Osteocyte (in vitro differentiated cells): ENCODE results near the gene CALD1. TPM values are rescaled to one million over a fixed set of nuclear protein-coding genes. Genes with fewer than 3 reads are reported as not detected.
A peak's percentile ranks its signal among the peaks of the same experiment; 100 is the strongest.

Experiments
- DNase-seq: peaks from one replicate; pipeline ENCODE4 v3.0.0; 2021; ENCODE audit warnings: mixed read lengths; ENCODE audit not compliant: unreplicated experiment; ENCODE audit errors: extremely low spot score
- H3K27ac Mint-ChIP-seq: one replicate; pipeline ENCODE4 v1.8.0; 2021; ENCODE audit warnings: mild to moderate bottlenecking, mixed read lengths; ENCODE audit not compliant: unreplicated experiment
- H3K27me3 Mint-ChIP-seq: one replicate; pipeline ENCODE4 v1.8.0; 2021; ENCODE audit warnings: mixed read lengths; ENCODE audit not compliant: unreplicated experiment
- H3K36me3 Mint-ChIP-seq: one replicate; pipeline ENCODE4 v1.8.0; 2021; ENCODE audit warnings: mixed read lengths; ENCODE audit not compliant: unreplicated experiment
- H3K4me1 Mint-ChIP-seq: one replicate; pipeline ENCODE4 v1.8.0; 2021; ENCODE audit warnings: mixed read lengths; ENCODE audit not compliant: unreplicated experiment
- H3K4me3 Mint-ChIP-seq: one replicate; pipeline ENCODE4 v1.8.0; 2021; ENCODE audit warnings: mild to moderate bottlenecking, moderate library complexity, mixed read lengths; ENCODE audit not compliant: unreplicated experiment
- H3K9me3 Mint-ChIP-seq: one replicate; pipeline ENCODE4 v1.8.0; 2021; ENCODE audit warnings: mixed read lengths; ENCODE audit not compliant: unreplicated experiment
- total RNA-seq: library from RNA; stranded (reverse); gene quantifications from 2 replicates; pipeline ENCODE4 v1.2.1, GENCODE V29; 2021
- TF ChIP-seq, protein P1 (sequence below): fragments of 200-600 bp; sonication (generic); IDR thresholded peaks from 2 replicates; pipeline ENCODE4 v1.5.0; 2021; ENCODE audit warnings: antibody characterized with exemption, mild to moderate bottlenecking, moderate library complexity

Gene CALD1
- total RNA-seq, 1 donor from 2014 or later, result 807 TPM

DNA sequence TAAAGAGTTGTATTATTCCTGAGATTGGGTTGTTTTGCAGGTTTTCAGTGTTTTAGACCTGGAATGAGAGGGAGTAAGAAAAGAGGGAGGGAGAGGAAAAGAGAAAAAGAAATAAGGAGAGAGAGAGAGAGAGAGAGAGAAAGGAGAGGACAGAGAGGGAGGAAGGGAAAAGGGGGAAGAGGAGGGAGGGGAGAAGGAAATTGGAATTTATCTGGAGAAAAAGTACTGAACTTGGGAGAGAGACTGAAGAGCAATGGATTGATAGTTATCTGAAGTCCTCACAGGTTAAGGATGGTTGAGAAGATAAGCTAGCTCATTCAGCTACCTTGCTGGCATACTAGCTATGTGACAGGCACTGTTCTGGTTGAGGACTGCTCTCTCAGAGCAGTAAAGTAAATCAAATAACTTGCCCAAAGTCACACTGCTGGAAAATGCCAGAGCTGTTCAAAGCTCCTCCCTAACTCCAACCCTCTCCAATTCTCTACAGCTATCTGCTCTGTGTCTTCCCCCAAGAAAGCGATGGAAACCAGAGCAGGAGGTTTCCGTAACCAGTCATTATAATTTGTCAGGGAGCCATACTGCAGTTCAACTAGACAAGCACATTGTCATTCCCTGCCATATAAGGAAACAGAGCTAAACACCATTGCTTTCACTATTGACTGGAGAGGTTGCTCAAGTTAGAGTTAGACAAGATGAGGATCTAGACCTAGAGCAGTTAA is 10.7 kb downstream of the CALD1 start:
- Mint-ChIP-seq H3K4me1 (peaks cover 83% of the 10 kb centered on the region), H3K36me3 (peaks cover 43% of the 10 kb centered on the region), H3K4me3 (peak overlapping the region; percentile 39), H3K27ac (peak overlapping the region; percentile 77), H3K27me3 (no peaks in the 10 kb centered on the region), H3K9me3 (no peaks in the 10 kb centered on the region)
- no peak for DNase-seq
- TF ChIP-seq, protein P1, sequence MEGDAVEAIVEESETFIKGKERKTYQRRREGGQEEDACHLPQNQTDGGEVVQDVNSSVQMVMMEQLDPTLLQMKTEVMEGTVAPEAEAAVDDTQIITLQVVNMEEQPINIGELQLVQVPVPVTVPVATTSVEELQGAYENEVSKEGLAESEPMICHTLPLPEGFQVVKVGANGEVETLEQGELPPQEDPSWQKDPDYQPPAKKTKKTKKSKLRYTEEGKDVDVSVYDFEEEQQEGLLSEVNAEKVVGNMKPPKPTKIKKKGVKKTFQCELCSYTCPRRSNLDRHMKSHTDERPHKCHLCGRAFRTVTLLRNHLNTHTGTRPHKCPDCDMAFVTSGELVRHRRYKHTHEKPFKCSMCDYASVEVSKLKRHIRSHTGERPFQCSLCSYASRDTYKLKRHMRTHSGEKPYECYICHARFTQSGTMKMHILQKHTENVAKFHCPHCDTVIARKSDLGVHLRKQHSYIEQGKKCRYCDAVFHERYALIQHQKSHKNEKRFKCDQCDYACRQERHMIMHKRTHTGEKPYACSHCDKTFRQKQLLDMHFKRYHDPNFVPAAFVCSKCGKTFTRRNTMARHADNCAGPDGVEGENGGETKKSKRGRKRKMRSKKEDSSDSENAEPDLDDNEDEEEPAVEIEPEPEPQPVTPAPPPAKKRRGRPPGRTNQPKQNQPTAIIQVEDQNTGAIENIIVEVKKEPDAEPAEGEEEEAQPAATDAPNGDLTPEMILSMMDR, result no peak

DNA sequence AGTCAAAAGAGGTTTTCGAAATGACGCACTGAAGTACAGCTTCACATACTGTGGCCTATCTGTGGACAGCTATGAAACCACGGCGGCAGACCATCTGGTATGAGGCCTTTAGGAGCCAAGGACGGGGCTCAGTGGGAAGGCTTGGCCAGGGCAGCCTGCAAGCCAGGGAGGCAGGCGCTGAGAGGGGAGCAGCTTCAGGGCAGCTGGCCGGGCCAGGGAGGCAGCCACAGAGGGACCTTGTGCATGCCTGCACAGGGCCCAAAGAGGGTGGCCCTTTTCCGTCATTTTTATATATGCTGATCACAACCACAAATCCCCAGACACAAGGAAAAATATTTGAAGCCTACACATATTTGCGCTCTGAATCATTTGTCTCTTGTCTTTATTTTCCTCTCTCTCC is 13.5 kb downstream of the CALD1 start:
- no peaks in the 10 kb centered on the region for H3K9me3 Mint-ChIP-seq
- no peak overlapping the region for H3K4me3 Mint-ChIP-seq
- H3K4me1 Mint-ChIP-seq, result peaks cover 91% of the 10 kb centered on the region
- peak; percentile 88 for DNase-seq
- TF ChIP-seq, protein P1, result no peak
- H3K36me3 Mint-ChIP-seq, result peaks cover 57% of the 10 kb centered on the region
- H3K27ac Mint-ChIP-seq, result peak overlapping the region; percentile 92
- no peaks in the 10 kb centered on the region for H3K27me3 Mint-ChIP-seq

DNA sequence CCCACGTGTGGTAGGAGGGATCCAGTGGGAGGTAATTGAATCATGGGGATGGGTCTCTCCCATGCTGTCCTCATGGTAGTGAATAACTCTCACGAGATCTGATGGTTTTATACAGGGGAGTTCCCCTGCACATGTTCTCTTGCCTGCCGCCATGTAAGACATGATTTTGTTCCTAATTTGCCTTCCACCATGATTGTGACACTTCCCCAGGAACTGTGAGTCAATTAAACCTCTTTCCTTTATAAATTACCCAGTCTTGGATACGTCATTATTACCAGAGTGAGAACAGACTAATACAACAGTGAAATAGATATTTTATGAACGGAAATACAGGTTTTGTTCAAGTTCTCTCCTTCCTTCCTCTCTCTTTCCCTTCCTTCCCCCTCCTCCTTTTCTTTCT is 15.8 kb downstream of the CALD1 start:
- H3K27me3 Mint-ChIP-seq, result no peaks in the 10 kb centered on the region
- H3K4me1 Mint-ChIP-seq, result peaks cover 90% of the 10 kb centered on the region
- no peak for DNase-seq
- H3K27ac Mint-ChIP-seq, result peak overlapping the region; percentile 72
- peaks cover 70% of the 10 kb centered on the region for H3K36me3 Mint-ChIP-seq
- no peak overlapping the region for H3K4me3 Mint-ChIP-seq
- no peaks in the 10 kb centered on the region for H3K9me3 Mint-ChIP-seq
- TF ChIP-seq, protein P1, result no peak

DNA sequence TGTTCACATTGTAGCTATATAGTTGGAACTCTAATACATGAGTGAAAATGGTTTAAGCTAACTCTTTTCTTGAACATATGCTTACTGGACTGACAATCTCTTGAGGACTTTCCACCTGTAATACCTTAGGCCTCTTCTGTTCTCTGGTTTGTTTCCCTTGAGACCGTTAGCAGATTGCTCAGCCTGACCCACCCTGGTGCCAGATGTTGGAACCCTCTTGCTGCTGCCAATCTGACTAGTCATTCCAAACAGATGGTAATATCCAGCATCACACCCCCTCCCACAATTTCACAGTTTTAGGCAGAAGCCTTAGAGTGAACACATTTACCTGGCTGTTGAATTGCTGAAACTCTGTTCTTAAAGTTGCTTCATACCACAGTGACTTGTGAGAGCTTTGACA is 18.7 kb downstream of the CALD1 start:
- Mint-ChIP-seq H3K27me3 (no peaks in the 10 kb centered on the region), H3K27ac (peak overlapping the region; percentile 69), H3K9me3 (peaks cover 1% of the 10 kb centered on the region), H3K4me3 (no peak overlapping the region), H3K36me3 (peaks cover 65% of the 10 kb centered on the region), H3K4me1 (peaks cover 81% of the 10 kb centered on the region)
- TF ChIP-seq, protein P1, result no peak
- no peak for DNase-seq

DNA sequence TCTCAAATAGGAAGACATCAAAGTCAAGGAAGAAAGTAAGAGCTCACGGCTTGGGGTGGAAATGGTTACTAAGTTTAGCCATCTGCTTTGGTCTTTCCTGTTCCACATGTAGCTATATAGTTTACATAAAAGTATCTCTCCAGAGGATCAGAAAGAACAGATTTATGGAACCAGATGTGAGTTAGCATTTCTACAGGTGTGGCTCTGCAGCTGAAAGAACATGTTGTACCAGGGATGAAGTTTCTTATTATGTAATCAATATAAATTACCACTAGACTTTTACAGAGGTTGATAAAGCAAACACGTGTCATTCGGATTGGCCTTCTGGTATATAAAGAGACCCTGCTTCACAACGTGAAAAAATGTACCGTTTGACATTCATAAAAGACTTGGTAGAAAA is 19.9 kb downstream of the CALD1 start:
- Mint-ChIP-seq H3K9me3 (peaks cover 4% of the 10 kb centered on the region), H3K4me3 (no peak overlapping the region), H3K27ac (peak overlapping the region; percentile 69), H3K27me3 (no peaks in the 10 kb centered on the region), H3K4me1 (peaks cover 81% of the 10 kb centered on the region), H3K36me3 (peaks cover 69% of the 10 kb centered on the region)
- TF ChIP-seq, protein P1, result no peak
- no peak for DNase-seq
